Lung (tissue), 12 donors: Measurements from ENCODE around the gene ZNF580. TPM values are rescaled to one million over a fixed set of nuclear protein-coding genes. Genes with fewer than 3 reads are reported as not detected.

Experiments
- ATAC-seq: fragments of 200-7000 bp; cut with Tn5 transposase; one replicate; pipeline ENCODE4 v1.9.1; 2020; ENCODE audit warnings: moderate number of reproducible peaks; ENCODE audit not compliant: insufficient read depth, low FRiP score
- DNase-seq, 3 donors: peaks; one replicate each; pipeline ENCODE4 v3.0.0-alpha.2; 2013 to 2017
- H3K27ac ChIP-seq, 2 donors: one replicate each; pipeline ENCODE4 v1.5.1; 2013; ENCODE audit warnings: mild to moderate bottlenecking in 2 of 2, moderate library complexity in 2 of 2, control low read depth in 1 of 2, inconsistent platforms in 1 of 2, low read depth in 1 of 2, low read length in 1 of 2
- H3K27me3 ChIP-seq, 3 donors: one replicate each; pipeline ENCODE4 v1.5.1; 2013; ENCODE audit warnings: low read length in 2 of 3; ENCODE audit not compliant: control insufficient read depth in 3 of 3, insufficient read depth in 3 of 3
- H3K36me3 ChIP-seq, 4 donors: one replicate each; pipeline ENCODE4 v1.5.1; 2013; ENCODE audit warnings: low read length in 4 of 4, mild to moderate bottlenecking in 1 of 4, moderate library complexity in 1 of 4; ENCODE audit not compliant: control insufficient read depth in 4 of 4, insufficient read depth in 4 of 4
- H3K4me1 ChIP-seq, 5 donors: one replicate each; pipeline ENCODE4 v1.5.1; 2013; ENCODE audit warnings: low read length in 5 of 5, mild to moderate bottlenecking in 2 of 5, moderate library complexity in 1 of 5; ENCODE audit not compliant: control insufficient read depth in 5 of 5, insufficient read depth in 5 of 5
- H3K4me3 ChIP-seq: one replicate; pipeline ENCODE4 v1.5.1; 2013; ENCODE audit warnings: mild to moderate bottlenecking, control low read depth, moderate library complexity
- H3K9ac ChIP-seq, 2 donors: one replicate each; pipeline ENCODE4 v1.5.1; 2013; ENCODE audit warnings: low read length in 2 of 2, control low read depth in 1 of 2; ENCODE audit not compliant: insufficient read depth in 1 of 2
- H3K9me3 ChIP-seq, 4 donors: one replicate each; pipeline ENCODE4 v1.5.1; 2013; ENCODE audit warnings: low read length in 3 of 4, mild to moderate bottlenecking in 1 of 4, moderate library complexity in 1 of 4; ENCODE audit not compliant: control insufficient read depth in 4 of 4, insufficient read depth in 3 of 4
- WGBS, 2 donors: extraction: QIAGEN DNeasy Blood & Tissue Kit; methylation state at CpG; one replicate each; pipeline ENCODE4 v1.1.7; 2013; 5-methylcytosine and 5-hydroxymethylcytosine counted together
- polyA plus RNA-seq, 2 donors: library from polyadenylated mRNA; stranded (reverse); fragments of 200-250 nt; gene quantifications; one replicate each; pipeline ENCODE4 v1.2.1, GENCODE V29; 2013
- total RNA-seq, 2 donors: library from RNA; depleted of rRNA in 1 of 2; stranded (reverse); fragments of >200 nt in 1 of 2; gene quantifications; one replicate each; pipeline ENCODE4 v1.2.1, GENCODE V29; 2014 to 2021
- TF ChIP-seq, protein P1 (sequence below): IDR thresholded peaks from 2 replicates; pipeline ENCODE4 v1.5.1; 2012; ENCODE audit warnings: mild to moderate bottlenecking; ENCODE audit errors: control extremely low read depth, extremely low read depth
- donor health status: control.
- donor health status: control.
- donor health status: Bipolar disorder and iron deficiency.
- donor health status: healthy.
- donor health status: DM: yes; HTN: yes; CAD: no.

The ZNF580 gene
- total and polyA plus RNA-seq, 4 donors: 11.1 to 41.3 (median 30.8) TPM

DNA sequence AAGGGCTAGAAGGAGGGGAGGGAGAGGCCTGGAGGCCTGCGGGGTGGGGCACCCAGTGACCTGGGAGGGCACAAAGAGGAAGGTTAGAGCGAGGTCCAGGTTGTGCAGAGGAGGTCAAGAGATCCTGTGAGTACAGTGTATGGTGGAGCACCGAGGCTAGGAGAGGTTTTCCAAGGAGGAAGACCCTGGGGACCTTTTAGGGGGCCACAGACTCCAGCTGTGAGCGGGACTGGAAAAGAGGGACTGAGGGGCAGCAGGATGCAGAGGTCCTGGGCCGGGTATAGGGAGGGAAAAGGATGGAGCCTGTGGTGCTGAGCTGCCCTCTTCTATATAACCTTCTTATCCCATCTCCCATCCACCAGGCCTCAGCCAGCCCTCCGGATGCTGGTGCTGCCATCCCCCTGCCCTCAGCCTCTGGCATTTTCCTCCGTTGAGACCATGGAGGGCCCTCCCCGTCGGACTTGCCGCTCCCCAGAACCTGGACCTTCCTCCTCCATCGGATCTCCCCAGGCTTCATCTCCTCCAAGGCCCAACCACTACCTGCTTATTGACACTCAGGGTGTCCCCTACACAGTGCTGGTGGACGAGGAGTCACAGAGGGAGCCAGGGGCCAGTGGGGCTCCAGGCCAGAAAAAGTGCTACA lies 3.5 kb downstream of the ZNF580 start:
- Histone ChIP-seq H3K9me3 (no peaks in the 10 kb centered on the region), H3K27ac (peak overlapping the region; percentile 42 to 82), H3K9ac (no peak overlapping the region), H3K27me3 (no peaks in the 10 kb centered on the region), H3K4me3 (peak overlapping the region; percentile 72), H3K36me3 (peaks cover 0 to 12% (median 3%) of the 10 kb centered on the region in 4 donors), H3K4me1 (peaks cover 6 to 45% (median 25%) of the 10 kb centered on the region in 5 donors)
- DNase-seq: no peak
- TF ChIP-seq, protein P1, sequence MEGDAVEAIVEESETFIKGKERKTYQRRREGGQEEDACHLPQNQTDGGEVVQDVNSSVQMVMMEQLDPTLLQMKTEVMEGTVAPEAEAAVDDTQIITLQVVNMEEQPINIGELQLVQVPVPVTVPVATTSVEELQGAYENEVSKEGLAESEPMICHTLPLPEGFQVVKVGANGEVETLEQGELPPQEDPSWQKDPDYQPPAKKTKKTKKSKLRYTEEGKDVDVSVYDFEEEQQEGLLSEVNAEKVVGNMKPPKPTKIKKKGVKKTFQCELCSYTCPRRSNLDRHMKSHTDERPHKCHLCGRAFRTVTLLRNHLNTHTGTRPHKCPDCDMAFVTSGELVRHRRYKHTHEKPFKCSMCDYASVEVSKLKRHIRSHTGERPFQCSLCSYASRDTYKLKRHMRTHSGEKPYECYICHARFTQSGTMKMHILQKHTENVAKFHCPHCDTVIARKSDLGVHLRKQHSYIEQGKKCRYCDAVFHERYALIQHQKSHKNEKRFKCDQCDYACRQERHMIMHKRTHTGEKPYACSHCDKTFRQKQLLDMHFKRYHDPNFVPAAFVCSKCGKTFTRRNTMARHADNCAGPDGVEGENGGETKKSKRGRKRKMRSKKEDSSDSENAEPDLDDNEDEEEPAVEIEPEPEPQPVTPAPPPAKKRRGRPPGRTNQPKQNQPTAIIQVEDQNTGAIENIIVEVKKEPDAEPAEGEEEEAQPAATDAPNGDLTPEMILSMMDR: no peak
- no peak for ATAC-seq
- 50 to 65% methylated on average over 12 of the region's 12 CpGs for WGBS, 2 donors

- TF ChIP-seq, protein P1: no peak
These were observed 4.2 kb downstream of the ZNF580 start for GRCh38 chr19:55644842-55645511.

DNA sequence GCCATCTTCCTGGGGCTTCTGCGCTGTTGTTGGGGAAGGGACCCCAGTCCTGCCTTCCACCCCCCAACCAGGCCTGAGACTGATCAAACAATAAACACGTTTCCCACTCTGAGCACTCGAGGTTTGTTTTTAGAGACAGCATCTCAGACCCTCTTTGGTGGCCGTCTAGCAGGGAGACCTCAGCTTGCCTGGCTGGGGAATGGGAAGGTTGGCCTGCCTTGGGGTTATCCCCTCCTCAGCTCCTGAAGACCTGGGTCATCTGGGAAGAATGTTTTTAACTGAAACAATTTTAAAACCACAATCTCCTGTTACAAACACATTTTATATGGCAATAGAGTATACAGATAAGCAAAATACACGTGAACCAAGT lies 4.7 kb downstream of the ZNF580 start:
- TF ChIP-seq, protein P1: no peak
- Histone ChIP-seq H3K4me1 (peaks cover 6 to 38% (median 20%) of the 10 kb centered on the region in 5 donors), H3K9me3 (no peaks in the 10 kb centered on the region), H3K27me3 (no peaks in the 10 kb centered on the region), H3K36me3 (peaks cover 0 to 12% (median 3%) of the 10 kb centered on the region in 4 donors), H3K4me3 (no peak overlapping the region), H3K9ac (no peak overlapping the region), H3K27ac (no peak overlapping the region)
- ATAC-seq: no peak
- no peak for DNase-seq
- WGBS, 2 donors: 68 to 88% methylated on average over 5 of the region's 5 CpGs

More at GRCh38 chr19:55644842-55645511, 4.2 kb downstream of the ZNF580 start:
- 91 to 94% methylated on average over 28 of the region's 28 CpGs for WGBS, 2 donors
- Histone ChIP-seq H3K9me3 (no peaks in the 10 kb centered on the region), H3K27me3 (no peaks in the 10 kb centered on the region), H3K27ac (no peak overlapping the region), H3K9ac (no peak overlapping the region), H3K4me3 (no peak overlapping the region), H3K36me3 (peaks cover 0 to 12% (median 3%) of the 10 kb centered on the region in 4 donors), H3K4me1 (peaks cover 6 to 44% (median 25%) of the 10 kb centered on the region in 5 donors)
- ATAC-seq: no peak
- no peak for DNase-seq
